Nephron (organoid): ENCODE data around the gene PPP1R12A.
A peak's percentile ranks its signal among the peaks of the same experiment; 100 is the strongest.
"Not testable (repeated sequence)": the region's sequence is repeated elsewhere in the genome, so short reads cannot be mapped to it uniquely, and the experiment has no call there.

ENCODE experiments used
- H3K27ac Mint-ChIP-seq, 3 experiments: 2 replicates each; pipeline ENCODE4 v1.8.0; 2020; ENCODE audit warnings: mixed read lengths in 3 of 3, mild to moderate bottlenecking in 2 of 3, moderate library complexity in 1 of 3
- H3K27me3 Mint-ChIP-seq: 2 replicates; pipeline ENCODE4 v1.8.0; 2021; ENCODE audit warnings: low read depth, mild to moderate bottlenecking, moderate library complexity, mixed read lengths
- H3K36me3 Mint-ChIP-seq: 2 replicates; pipeline ENCODE4 v1.8.0; 2020; ENCODE audit warnings: low read depth, mixed read lengths
- H3K4me1 Mint-ChIP-seq: 2 replicates; pipeline ENCODE4 v1.8.0; 2020; ENCODE audit warnings: mixed read lengths
- H3K4me3 Mint-ChIP-seq, 3 experiments: 2 replicates each; pipeline ENCODE4 v1.8.0; 2020; ENCODE audit warnings: mild to moderate bottlenecking in 3 of 3, mixed read lengths in 3 of 3, moderate library complexity in 2 of 3
- H3K9me3 Mint-ChIP-seq: 2 replicates; pipeline ENCODE4 v1.8.0; 2020; ENCODE audit warnings: mixed read lengths
- CTCF ChIP-seq, 3 experiments: fragments of 200-600 bp; sonication (generic); IDR thresholded peaks; one replicate each; pipeline ENCODE4 v1.5.0; 2021; ENCODE audit warnings: antibody characterized with exemption in 3 of 3; ENCODE audit not compliant: unreplicated experiment in 3 of 3

The PPP1R12A gene

DNA sequence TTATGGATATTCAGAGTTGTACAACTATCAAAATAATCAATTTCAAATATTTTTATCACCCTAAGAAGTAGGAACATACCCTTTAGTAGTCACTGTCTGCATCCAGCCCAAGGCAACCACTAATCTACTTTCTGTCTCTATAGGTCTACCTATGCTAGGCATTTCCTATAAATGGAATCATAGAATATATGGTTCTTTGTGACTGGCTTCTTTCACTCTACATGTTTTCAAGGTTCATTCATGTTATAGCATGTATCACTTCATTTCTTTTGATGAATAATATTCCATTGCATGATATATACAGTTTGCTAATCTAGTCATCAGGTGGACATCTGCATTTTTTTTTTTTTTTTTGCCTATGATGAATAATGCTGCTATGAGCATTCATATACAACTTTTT, 112.4 kb downstream of the PPP1R12A start:
- Mint-ChIP-seq H3K36me3 (peaks cover 41% of the 10 kb centered on the region), H3K9me3 (no peaks in the 10 kb centered on the region), H3K27me3 (no peaks in the 10 kb centered on the region), H3K27ac (no peak overlapping the region), H3K4me1 (no peaks in the 10 kb centered on the region), H3K4me3 (no peak overlapping the region)
- no peak for TF ChIP-seq CTCF (IDR thresholded peaks at IDR 0.05; ENCODE audit: unreplicated experiment in 3 of 3)

DNA sequence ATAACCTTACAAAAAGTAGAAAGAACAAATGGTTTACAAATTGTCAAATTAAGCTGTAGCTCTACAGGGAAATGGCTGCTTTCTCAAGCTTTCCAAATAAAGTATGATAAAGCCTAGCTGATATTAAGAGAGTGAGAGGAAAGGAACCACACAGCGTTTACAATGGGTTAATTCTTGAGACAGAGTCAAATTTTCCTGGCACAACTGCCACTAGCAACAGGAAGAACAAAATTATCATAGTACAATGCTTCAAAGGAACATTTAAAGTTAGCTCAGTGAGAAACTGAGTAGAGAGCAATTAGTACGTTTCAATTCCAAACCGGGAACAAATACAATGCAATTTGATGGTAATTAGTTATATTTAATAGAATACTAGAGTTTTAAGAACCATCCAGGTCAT, 116.0 kb downstream of the PPP1R12A start:
- Mint-ChIP-seq H3K4me1 (no peaks in the 10 kb centered on the region), H3K27me3 (no peaks in the 10 kb centered on the region), H3K4me3 (no peak overlapping the region), H3K27ac (no peak overlapping the region), H3K9me3 (no peaks in the 10 kb centered on the region), H3K36me3 (peaks cover 52% of the 10 kb centered on the region)
- TF ChIP-seq CTCF (IDR thresholded peaks at IDR 0.05; ENCODE audit: unreplicated experiment in 3 of 3): no peak

GRCh38 chr12:79784366-79785065, 150.4 kb downstream of the PPP1R12A start:
- not testable (repeated sequence) for H3K4me3 Mint-ChIP-seq, H3K9me3 Mint-ChIP-seq, H3K27ac Mint-ChIP-seq, H3K27me3 Mint-ChIP-seq, H3K4me1 Mint-ChIP-seq
- peaks cover 53% of the 10 kb centered on the region for H3K36me3 Mint-ChIP-seq

- H3K27me3 Mint-ChIP-seq: no peaks in the 10 kb centered on the region
- peaks cover 35% of the 10 kb centered on the region for H3K36me3 Mint-ChIP-seq
- peak overlapping the region; percentile 10 to 82 (median 68) for H3K27ac Mint-ChIP-seq
- no peaks in the 10 kb centered on the region for H3K9me3 Mint-ChIP-seq
- H3K4me3 Mint-ChIP-seq: no peak overlapping the region
- no peak for TF ChIP-seq CTCF (IDR thresholded peaks at IDR 0.05; ENCODE audit: unreplicated experiment in 3 of 3)
- peaks cover 4% of the 10 kb centered on the region for H3K4me1 Mint-ChIP-seq
Measured at GRCh38 chr12:79782172-79782900, 152.6 kb downstream of the PPP1R12A start.

DNA sequence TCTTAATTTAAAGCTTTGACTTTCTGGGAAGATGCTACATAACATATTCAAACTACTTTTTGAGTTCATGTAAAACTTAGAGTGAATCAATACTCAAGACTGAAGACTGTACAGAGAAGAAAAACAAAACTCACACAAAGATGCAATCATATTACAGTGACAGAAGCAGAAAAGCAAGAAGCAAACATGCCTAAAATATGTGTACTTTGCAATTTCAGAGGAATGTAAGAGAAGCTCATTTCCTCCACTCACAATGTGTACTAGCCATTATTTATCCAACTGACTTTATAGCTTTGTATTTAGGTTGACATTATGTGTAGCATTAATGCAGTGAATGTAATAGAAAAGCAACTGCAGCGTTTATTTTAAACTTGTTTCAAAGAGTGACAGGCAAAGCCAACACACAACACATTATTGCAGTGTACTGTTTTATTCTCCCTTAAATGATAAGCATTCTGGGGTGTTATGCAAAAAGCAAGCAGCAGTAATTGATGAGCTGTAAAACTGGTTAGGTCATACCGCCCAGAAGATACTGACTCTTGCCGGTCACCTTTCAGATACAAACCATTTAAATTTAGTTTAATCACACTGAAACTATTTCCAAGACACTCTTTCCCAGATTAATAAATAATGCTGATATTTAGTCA, 156.0 kb downstream of the PPP1R12A start:
- Mint-ChIP-seq H3K27ac (peak overlapping the region in 2 of 3 experiments; percentile 32 to 66), H3K36me3 (peaks cover 24% of the 10 kb centered on the region), H3K9me3 (no peaks in the 10 kb centered on the region), H3K27me3 (no peaks in the 10 kb centered on the region), H3K4me3 (no peak overlapping the region), H3K4me1 (peaks cover 4% of the 10 kb centered on the region)
- TF ChIP-seq CTCF (IDR thresholded peaks at IDR 0.05; ENCODE audit: unreplicated experiment in 3 of 3): no peak

DNA sequence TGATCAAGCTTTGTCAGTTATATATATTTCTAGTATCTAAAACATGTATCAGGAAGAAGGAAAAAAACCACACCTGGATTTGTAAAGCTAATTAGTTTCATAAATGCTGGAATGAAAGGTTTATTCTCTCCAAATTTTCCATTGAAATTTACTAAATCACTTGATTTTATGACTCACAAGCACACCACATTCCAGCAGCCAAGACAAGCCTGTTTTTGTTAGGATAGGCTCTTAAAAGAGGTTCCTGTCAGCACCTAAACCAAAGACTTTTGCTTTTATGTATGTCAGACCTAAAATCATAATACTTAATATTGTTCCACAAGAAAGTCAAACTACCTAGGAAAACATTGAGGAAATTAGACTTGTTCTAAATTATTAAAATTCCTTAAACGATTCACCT, 158.8 kb downstream of the PPP1R12A start:
- no peak overlapping the region for H3K4me3 Mint-ChIP-seq
- TF ChIP-seq CTCF (IDR thresholded peaks at IDR 0.05; ENCODE audit: unreplicated experiment in 3 of 3): no peak
- no peaks in the 10 kb centered on the region for H3K9me3 Mint-ChIP-seq
- H3K27me3 Mint-ChIP-seq: no peaks in the 10 kb centered on the region
- no peak overlapping the region for H3K27ac Mint-ChIP-seq
- no peaks in the 10 kb centered on the region for H3K4me1 Mint-ChIP-seq
- H3K36me3 Mint-ChIP-seq: peaks cover 22% of the 10 kb centered on the region
